Activated T-helper 17 cell treated with anti-CD3 and anti-CD28 coated beads, Interleukin-2, amount 50 U/mL, for 72 hours (primary cell): Measurements from ENCODE around the gene CHN2. TPM values are rescaled to one million over a fixed set of nuclear protein-coding genes. Genes with fewer than 3 reads are reported as not detected.
A peak's percentile ranks its signal among the peaks of the same experiment; 100 is the strongest.

Experiments used
- ATAC-seq: fragments of 150-1000 bp; cut with Tn5 transposase; replicated peaks from 2 replicates; pipeline ENCODE4 v1.10.0; 2021; ENCODE audit warnings: mild to moderate bottlenecking, moderate library complexity
- H3K27ac Mint-ChIP-seq: one replicate; pipeline ENCODE4 v1.8.0; 2022; ENCODE audit warnings: mixed read lengths
- H3K27me3 Mint-ChIP-seq: one replicate; pipeline ENCODE4 v1.8.0; 2022; ENCODE audit warnings: mixed read lengths
- H3K36me3 Mint-ChIP-seq: one replicate; pipeline ENCODE4 v1.8.0; 2022; ENCODE audit warnings: low read depth, mild to moderate bottlenecking, mixed read lengths
- H3K4me1 Mint-ChIP-seq: one replicate; pipeline ENCODE4 v1.8.0; 2022; ENCODE audit warnings: mixed read lengths
- H3K4me3 Mint-ChIP-seq: one replicate; pipeline ENCODE4 v1.8.0; 2022; ENCODE audit warnings: mild to moderate bottlenecking, mixed read lengths
- H3K9me3 Mint-ChIP-seq: one replicate; pipeline ENCODE4 v1.8.0; 2022; ENCODE audit warnings: mixed read lengths
- total RNA-seq, 2 donors: library from RNA; stranded (reverse); gene quantifications; one replicate each; pipeline ENCODE4 v1.2.3, GENCODE V29; 2022

CHN2 gene
- total RNA-seq, 2 donors from 2014 or later: 0.85 TPM; not detected in 1

DNA sequence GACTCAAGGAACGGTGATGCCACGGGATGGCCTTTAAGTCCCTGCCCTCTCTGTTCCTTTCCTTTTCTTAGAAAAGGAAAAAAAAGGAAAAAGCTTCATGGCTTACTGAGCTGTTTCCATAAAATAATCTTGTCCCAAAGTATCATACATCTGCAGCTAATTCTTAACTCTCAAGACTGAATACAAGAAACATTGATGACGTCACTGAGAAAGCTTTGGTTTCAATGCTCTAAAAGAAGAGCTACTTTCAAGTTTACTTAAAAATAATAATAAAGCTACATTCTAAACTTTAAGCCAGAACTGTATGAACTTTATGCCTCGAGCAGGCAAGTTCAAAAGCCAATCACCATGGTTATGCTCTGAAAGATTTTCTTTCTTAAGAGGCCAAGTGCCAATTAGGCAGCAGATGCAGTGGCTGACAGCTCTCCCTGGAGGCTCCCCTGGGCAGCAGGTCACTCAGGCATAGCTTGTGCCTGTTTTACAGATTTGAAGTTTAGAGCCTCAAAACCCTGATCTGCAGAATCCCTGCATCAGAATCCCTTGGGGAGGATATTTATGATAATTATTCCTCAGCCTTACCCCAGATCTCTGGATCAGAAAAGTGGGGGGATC is 165.0 kb downstream of the CHN2 start:
- Mint-ChIP-seq H3K36me3 (no peaks in the 10 kb centered on the region), H3K4me3 (no peak overlapping the region), H3K9me3 (peaks cover 3% of the 10 kb centered on the region)

DNA sequence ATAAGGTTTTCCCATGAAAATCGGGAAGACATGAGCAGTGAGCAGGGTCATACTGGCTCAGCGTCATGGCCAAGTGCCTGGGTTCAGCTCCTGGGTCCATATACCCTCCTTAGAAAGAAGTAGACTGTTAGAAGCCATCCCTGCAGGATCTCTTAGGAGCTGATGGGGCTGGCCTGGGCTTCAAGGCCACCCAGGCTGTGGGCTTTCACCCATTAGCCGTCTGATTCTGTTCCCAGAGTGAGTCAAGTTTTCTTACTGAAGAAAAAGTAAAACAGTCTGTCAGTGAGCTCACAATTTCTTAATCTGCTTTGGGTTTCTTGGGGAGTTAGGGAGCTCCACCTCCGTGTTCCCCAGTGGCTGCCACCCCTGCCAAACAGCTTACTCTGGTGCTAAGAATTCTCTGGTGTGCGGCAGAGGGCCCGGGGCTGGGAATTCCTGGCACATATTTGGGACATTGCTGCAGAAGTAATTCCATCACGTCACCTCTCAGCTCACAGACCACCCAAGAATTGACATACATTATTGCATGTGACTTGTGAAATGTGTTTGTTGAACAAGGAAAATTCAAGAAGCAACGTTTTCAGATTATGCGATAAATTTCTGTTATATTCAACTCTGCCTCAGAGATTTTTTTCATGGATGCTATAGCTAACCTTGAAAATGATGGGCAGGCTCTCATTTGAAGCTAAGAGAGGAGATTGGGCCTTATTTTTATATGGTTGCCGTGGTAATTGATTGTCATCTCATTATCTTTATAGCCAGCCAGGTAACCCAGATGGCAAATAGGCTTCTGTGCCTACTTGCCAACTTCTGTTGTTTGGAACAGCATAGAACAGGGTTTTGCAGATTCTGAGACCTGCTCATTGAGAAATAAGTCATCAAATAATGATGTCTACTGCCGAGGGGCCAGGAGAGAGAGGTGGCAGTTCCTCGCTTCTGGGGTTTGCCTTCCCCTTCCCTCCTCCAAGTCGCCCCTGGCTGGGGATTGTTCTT is 166.4 kb downstream of the CHN2 start:
- no peaks in the 10 kb centered on the region for H3K4me1 Mint-ChIP-seq
- H3K9me3 Mint-ChIP-seq: peaks cover 3% of the 10 kb centered on the region
- H3K4me3 Mint-ChIP-seq: no peak overlapping the region
- no peaks in the 10 kb centered on the region for H3K27me3 Mint-ChIP-seq
- ATAC-seq: no peak
- H3K36me3 Mint-ChIP-seq: no peaks in the 10 kb centered on the region
- H3K27ac Mint-ChIP-seq: no peak overlapping the region

More for the DNA sequence above, 165.0 kb downstream of the CHN2 start:
- H3K27me3 Mint-ChIP-seq: no peaks in the 10 kb centered on the region
- no peaks in the 10 kb centered on the region for H3K4me1 Mint-ChIP-seq
- ATAC-seq: no peak
- no peak overlapping the region for H3K27ac Mint-ChIP-seq

DNA sequence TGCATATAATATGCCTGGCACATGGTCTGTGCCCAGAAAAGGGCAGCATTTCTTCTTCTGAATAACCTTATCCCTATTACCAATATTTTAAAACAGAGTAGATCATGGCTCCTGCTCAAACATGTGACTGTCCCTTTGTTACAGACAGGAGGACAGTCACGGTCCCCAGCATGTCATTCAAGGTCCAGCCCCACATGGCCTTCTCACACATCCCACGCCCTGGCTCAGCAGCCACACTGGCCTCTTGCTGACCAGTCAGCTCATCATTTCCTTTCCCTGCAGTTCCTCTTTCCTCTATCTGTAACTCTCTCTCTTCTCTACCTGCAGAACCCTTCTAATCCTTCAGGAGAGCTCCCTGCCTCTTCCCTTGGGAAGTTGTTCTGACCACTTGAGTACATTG is 167.8 kb downstream of the CHN2 start:
- H3K27me3 Mint-ChIP-seq: no peaks in the 10 kb centered on the region
- H3K9me3 Mint-ChIP-seq: peaks cover 3% of the 10 kb centered on the region
- no peaks in the 10 kb centered on the region for H3K36me3 Mint-ChIP-seq
- no peak overlapping the region for H3K4me3 Mint-ChIP-seq
- no peaks in the 10 kb centered on the region for H3K4me1 Mint-ChIP-seq
- ATAC-seq: no peak
- no peak overlapping the region for H3K27ac Mint-ChIP-seq

DNA sequence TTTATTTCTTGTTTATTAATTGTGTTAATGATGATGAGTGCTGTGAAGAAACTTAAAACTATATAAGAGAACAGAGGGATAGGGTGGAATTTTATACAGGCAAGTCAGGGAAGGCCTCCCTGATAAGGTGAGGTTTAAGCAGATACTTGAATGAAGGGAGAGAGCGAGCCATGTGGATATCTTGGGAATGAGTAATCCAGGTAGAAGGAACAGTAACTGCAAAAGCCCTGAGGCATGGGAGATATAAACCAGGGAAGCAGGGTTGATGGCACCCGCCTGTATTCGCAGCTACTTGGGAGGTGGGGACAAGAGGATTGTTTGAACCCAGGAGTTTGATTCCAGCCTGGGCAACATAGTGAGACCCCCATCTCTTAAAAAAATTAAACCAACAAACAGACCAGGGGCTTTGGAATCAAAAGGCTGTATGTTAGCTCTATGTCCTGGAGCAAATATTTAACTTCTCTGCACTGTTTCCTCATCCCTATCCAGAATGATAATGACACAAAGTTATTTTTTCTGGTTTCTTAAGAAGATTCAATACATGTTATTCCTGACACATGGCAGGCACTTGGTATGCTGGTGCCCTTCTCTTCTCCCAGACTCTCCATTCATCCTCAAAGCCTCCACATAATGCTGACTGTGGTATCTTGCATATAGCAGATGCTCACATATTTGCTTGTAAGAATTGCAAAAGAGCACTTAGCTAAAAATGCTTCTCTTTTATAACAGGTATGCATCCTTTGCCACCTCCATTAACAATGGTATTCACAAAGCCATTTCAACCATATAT is 169.3 kb downstream of the CHN2 start:
- no peak for ATAC-seq
- H3K27ac Mint-ChIP-seq: no peak overlapping the region
- peaks cover 2% of the 10 kb centered on the region for H3K9me3 Mint-ChIP-seq
- no peaks in the 10 kb centered on the region for H3K4me1 Mint-ChIP-seq
- H3K36me3 Mint-ChIP-seq: no peaks in the 10 kb centered on the region
- H3K27me3 Mint-ChIP-seq: no peaks in the 10 kb centered on the region
- H3K4me3 Mint-ChIP-seq: no peak overlapping the region

DNA sequence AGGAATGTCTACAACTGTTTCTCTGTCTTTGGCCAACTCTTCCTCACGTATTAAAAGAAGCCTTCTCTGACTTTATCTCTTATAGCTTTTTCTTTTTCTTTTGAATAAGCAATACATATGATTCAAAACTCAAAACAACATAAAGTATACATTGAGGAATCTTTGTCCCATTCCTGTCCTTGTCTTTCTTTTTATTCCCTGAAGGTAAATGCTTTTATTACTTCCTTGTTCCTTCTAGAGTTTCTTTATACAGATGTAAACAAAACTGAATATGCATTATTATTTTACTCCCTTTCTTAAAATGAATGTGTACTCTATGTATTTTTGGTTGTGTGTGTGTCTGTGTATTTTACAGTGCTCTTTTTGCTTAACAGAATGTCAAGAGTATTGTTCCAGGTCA is 170.1 kb downstream of the CHN2 start:
- no peak overlapping the region for H3K4me3 Mint-ChIP-seq
- no peaks in the 10 kb centered on the region for H3K36me3 Mint-ChIP-seq
- no peak for ATAC-seq

DNA sequence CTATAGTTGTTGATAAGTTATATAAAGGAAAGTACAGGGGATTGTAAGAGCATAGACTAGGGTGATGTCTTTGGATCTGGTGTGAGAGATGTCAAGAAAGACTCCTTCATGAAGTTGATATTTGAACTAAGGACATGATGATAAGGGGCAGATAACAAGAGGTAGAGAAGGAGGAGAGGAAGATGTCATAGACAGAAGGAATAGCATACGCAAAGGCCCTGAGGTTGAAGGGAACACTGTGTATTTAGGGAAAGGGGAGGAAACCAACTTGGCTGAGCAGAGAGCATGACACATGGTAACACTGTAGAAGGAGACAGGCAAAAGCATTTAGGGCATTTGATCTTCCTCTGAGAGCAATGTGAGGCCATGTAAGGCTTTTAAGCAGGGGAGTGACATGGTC is 170.8 kb downstream of the CHN2 start:
- Mint-ChIP-seq H3K4me1 (no peaks in the 10 kb centered on the region), H3K27ac (no peak overlapping the region), H3K36me3 (no peaks in the 10 kb centered on the region), H3K27me3 (no peaks in the 10 kb centered on the region), H3K9me3 (no peaks in the 10 kb centered on the region), H3K4me3 (no peak overlapping the region)
- ATAC-seq: no peak

More for the DNA sequence above, 170.1 kb downstream of the CHN2 start:
- no peaks in the 10 kb centered on the region for H3K27me3 Mint-ChIP-seq
- H3K4me1 Mint-ChIP-seq: no peaks in the 10 kb centered on the region
- H3K9me3 Mint-ChIP-seq: no peaks in the 10 kb centered on the region
- H3K27ac Mint-ChIP-seq: no peak overlapping the region

DNA sequence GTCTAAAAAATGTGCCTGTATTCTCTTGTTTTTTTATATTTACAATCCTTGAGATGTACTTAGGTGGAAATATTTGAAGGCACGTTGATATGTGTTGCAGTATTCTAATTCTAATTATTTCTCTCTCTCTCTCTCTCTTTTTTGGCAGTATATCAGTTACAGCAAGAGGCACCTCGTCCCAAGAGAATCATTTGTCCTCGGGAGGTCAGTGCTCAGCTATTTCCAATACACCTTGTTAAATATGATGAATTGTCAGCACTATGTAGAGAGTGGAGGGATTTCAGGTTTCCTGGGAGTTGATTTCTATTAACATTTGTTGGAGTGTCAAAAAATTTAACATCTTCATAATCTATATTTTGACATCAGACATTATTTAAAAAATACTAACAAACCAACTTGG is 173.2 kb downstream of the CHN2 start:
- H3K9me3 Mint-ChIP-seq: no peaks in the 10 kb centered on the region
- H3K4me3 Mint-ChIP-seq: no peak overlapping the region
- H3K36me3 Mint-ChIP-seq: no peaks in the 10 kb centered on the region
- H3K4me1 Mint-ChIP-seq: no peaks in the 10 kb centered on the region
- H3K27ac Mint-ChIP-seq: no peak overlapping the region
- no peaks in the 10 kb centered on the region for H3K27me3 Mint-ChIP-seq
- no peak for ATAC-seq

DNA sequence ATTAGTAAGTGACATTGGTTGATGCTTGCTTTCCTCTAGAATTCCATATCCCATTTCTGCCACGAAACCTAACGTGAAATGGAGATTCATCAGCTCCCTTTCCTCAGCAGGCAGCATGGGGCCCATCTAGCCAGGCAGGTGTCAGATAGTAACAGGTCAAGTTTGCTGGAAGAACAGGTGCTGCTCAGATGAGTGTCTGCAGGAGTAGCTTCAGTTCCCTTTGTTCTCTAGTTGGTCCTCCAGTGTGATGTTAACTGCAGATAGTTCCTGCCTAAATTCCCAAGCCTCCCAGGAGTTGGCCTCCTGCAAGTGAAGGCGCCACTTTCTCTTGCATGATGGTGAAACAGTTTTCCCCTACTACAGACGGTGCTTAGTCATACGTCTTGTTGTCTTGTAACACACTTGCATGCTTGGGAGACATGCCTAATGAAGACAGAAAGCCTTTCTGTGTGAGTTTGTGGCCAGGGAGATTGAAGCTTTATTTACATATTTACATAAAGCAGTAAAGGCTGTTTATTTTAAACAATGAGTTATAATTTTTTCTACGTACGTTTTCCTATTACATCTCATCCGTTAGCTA is 175.4 kb downstream of the CHN2 start:
- no peaks in the 10 kb centered on the region for H3K9me3 Mint-ChIP-seq
- ATAC-seq: no peak
- H3K27ac Mint-ChIP-seq: no peak overlapping the region
- no peak overlapping the region for H3K4me3 Mint-ChIP-seq
- H3K4me1 Mint-ChIP-seq: no peaks in the 10 kb centered on the region
- H3K27me3 Mint-ChIP-seq: no peaks in the 10 kb centered on the region
- H3K36me3 Mint-ChIP-seq: no peaks in the 10 kb centered on the region

DNA sequence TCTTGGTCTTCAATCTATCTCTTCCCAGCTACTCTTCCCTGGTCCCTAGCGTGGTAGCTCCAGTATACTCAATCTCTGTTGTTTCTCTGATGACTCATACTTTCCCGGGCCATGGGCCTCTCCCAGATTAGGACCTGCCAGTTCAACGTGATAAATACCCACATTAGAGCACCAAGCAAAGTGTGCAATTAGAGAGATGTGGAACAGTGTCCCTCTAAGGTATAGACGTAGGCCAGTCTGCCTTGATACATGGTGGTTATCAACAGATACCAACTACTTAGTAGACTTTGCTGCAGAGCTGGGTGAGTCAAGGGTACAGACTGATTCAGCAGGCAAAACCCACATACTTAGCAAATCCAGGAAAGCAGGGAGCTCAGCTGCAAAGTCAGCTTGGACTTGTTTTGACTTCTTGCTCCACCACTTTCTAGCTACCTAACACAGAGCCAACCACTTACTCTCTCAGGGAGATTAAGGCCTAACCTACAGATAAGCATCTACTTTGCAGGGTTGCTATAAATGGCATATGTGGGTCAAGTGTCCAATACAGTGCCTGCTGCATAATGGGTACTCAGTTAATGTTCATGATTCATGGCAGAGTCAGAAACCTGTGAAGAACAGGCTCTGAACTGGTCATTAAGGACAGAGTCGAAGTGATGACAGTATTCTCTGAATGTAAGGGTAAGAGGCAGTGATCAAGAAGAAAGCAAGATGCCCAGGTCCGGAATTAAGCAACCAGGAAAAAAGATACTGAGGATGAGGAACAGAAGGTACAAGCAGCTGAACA is 176.1 kb downstream of the CHN2 start:
- H3K36me3 Mint-ChIP-seq: no peaks in the 10 kb centered on the region
- ATAC-seq: peak; percentile 56

DNA sequence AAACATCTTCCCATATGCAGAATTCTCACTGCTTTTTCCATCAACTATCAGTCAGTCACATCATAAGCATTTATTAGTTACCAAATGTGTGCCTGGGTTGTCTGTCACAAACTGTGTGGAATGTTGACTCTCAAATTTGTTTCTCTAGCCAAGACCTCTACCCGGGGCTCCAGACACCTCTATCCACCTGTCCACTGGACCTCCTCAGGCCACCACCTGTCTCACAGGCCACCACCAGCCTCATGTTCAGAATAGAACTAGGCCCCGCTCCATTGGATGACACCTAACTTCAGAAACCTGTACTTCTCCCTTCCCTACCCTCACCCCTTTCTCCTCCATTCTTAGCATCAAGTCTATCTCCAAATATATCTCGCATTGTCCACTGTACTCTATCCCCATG is 176.9 kb downstream of the CHN2 start:
- Mint-ChIP-seq H3K4me3 (no peak overlapping the region), H3K27me3 (no peaks in the 10 kb centered on the region), H3K27ac (no peak overlapping the region)

More for the DNA sequence above, 176.1 kb downstream of the CHN2 start:
- Mint-ChIP-seq H3K27me3 (no peaks in the 10 kb centered on the region), H3K4me1 (no peaks in the 10 kb centered on the region), H3K27ac (no peak overlapping the region), H3K9me3 (no peaks in the 10 kb centered on the region), H3K4me3 (no peak overlapping the region)

DNA sequence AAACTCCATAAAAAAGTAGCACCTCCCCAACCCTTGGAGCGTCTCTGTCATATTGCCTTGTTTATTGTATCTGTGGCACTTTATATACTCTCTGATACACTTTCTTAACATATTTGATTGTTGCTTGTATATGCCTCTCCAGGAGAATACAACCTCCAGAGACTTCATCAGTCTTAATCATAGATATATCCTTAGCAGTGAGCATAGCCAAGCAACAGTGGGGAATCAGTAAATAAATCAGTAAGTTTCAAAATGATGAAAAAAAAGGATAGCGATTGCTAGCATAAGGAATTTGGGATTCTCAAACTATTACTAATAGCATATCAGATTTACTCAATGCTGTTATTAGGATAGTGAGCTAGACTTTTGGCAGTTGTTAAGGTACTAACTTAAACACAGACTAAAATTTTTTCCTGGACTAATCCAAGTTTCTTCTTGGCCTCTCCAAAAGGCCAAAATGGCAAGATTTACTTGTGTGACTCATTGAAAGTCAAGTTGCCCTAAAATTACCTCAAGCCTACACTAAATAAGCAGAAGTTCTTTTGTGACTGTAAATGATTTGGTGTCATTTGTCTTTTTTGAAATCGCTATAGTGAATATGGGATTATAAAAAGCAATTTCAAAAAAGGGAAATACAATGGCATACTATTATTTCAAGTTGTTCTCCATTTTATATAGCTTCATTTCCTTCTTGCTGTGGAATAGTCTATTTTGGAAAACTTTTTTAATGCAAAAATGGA is 177.9 kb downstream of the CHN2 start:
- ATAC-seq: no peak
- Mint-ChIP-seq H3K36me3 (no peaks in the 10 kb centered on the region), H3K4me1 (no peaks in the 10 kb centered on the region), H3K27ac (no peak overlapping the region), H3K4me3 (no peak overlapping the region), H3K27me3 (no peaks in the 10 kb centered on the region), H3K9me3 (no peaks in the 10 kb centered on the region)

More for the DNA sequence above, 176.9 kb downstream of the CHN2 start:
- Mint-ChIP-seq H3K4me1 (no peaks in the 10 kb centered on the region), H3K36me3 (no peaks in the 10 kb centered on the region), H3K9me3 (no peaks in the 10 kb centered on the region)
- ATAC-seq: no peak

DNA sequence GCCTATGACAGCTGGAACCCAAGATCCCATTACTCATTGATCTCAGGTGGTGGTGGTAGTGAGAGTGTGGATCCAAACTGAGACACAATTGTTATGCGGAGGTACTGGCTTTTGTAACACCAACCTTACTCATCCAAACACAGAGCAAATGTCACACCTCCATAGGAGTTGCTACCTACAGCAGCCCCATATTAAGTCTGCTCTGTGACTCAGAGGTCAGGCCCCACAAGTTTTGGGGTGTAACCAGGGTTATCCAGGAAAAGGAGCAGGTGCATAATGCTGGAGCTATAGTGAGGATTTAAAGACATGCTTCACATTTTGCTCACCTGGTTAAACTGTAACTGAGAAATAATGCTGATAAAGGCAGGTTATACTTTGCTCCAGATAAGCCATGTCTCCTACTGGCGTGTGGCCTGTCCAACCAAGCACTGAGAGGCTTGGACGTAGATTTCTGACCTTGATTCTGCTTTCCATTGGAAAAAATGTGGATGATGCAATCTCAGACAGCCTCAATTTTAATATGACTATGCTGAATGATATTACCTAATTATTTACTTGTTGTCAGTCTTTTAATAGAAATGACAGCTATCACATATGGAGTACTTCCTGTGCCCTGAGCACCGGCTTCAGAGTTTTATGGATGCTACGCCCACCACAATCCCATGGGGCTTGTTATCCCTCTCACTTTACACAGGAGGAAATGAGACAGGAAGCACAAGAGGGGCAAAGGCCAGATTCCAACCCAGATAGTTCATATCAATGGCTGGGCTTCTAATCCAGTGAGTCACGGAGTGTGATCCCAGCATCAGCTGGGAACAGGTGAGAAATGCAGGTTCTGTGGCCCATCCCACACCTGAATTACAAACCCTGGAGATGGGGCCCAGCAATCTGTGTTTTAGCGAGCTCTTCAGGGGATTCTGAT is 181.3 kb downstream of the CHN2 start:
- no peak for ATAC-seq

More for the DNA sequence above, 181.3 kb downstream of the CHN2 start:
- Mint-ChIP-seq H3K27ac (no peak overlapping the region), H3K27me3 (peaks cover 7% of the 10 kb centered on the region), H3K4me3 (no peak overlapping the region), H3K36me3 (no peaks in the 10 kb centered on the region), H3K4me1 (no peaks in the 10 kb centered on the region), H3K9me3 (no peaks in the 10 kb centered on the region)
